Endothelial cell (in vitro differentiated cells): ENCODE data around the gene PODXL2. TPM values are rescaled to one million over a fixed set of nuclear protein-coding genes. Genes with fewer than 3 reads are reported as not detected.

Experiments used
- DNase-seq: peaks from one replicate; pipeline ENCODE4 v3.0.0; 2021; ENCODE audit warnings: low spot score
- H3K27ac Mint-ChIP-seq: one replicate; pipeline ENCODE4 v1.8.0; 2021; ENCODE audit warnings: mixed read lengths, inconsistent platforms; ENCODE audit not compliant: unreplicated experiment
- H3K27me3 Mint-ChIP-seq: one replicate; pipeline ENCODE4 v1.8.0; 2021; ENCODE audit warnings: mild to moderate bottlenecking, moderate library complexity, mixed read lengths, inconsistent platforms; ENCODE audit not compliant: unreplicated experiment
- H3K36me3 Mint-ChIP-seq: one replicate; pipeline ENCODE4 v1.8.0; 2021; ENCODE audit warnings: mild to moderate bottlenecking, low read depth, mixed read lengths, inconsistent platforms; ENCODE audit not compliant: unreplicated experiment
- H3K4me1 Mint-ChIP-seq: one replicate; pipeline ENCODE4 v1.8.0; 2021; ENCODE audit warnings: mild to moderate bottlenecking, mixed read lengths, inconsistent platforms; ENCODE audit not compliant: unreplicated experiment
- H3K4me3 Mint-ChIP-seq: one replicate; pipeline ENCODE4 v1.8.0; 2021; ENCODE audit warnings: mild to moderate bottlenecking, mixed read lengths, inconsistent platforms; ENCODE audit not compliant: unreplicated experiment
- H3K9me3 Mint-ChIP-seq: one replicate; pipeline ENCODE4 v1.8.0; 2021; ENCODE audit warnings: mixed read lengths, inconsistent platforms; ENCODE audit not compliant: unreplicated experiment
- total RNA-seq: library from RNA; stranded (reverse); fragmentation: NEBNext Ultra II Directional; extraction: Animal tissue kit (Norgen Biotek cat#: 25700); gene quantifications from one replicate; pipeline ENCODE4 v1.2.1, GENCODE V29; 2021; ENCODE audit not compliant: unreplicated experiment
- TF ChIP-seq, protein P1 (sequence below): fragments of 200-600 bp; sonication (generic); IDR thresholded peaks from one replicate; pipeline ENCODE4 v1.5.0; 2021; ENCODE audit warnings: antibody characterized with exemption; ENCODE audit not compliant: unreplicated experiment

The PODXL2 gene
- total RNA-seq, 1 donor from 2014 or later, result 16.4 TPM

GRCh38 chr3:127611251-127611650, 17.7 kb upstream of the PODXL2 start:
- H3K4me1 Mint-ChIP-seq, result peaks cover 54% of the 10 kb centered on the region

DNA sequence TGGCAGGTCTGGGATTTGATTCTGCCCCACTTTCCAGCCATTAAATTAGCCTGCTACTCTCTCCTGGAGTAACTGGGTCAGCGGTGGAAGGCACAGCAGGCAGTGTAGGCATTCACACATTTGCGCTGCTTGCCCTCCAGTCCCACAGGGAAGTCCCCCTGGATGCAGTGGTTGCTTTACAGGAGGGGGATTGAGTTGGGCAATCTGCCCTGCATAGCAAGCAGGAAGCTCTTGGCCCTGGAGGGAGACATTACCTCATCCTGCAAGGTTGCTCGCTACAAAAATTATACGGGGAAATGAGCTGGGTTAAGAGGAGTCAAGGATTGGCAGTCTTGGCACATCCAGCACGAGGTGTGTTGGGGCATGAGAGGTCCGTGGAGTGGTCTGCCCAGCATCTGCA, 16.0 kb upstream of the PODXL2 start:
- Mint-ChIP-seq H3K36me3 (peaks cover 37% of the 10 kb centered on the region), H3K9me3 (no peaks in the 10 kb centered on the region)
- DNase-seq, result no peak

More at GRCh38 chr3:127611251-127611650, 17.7 kb upstream of the PODXL2 start:
- peaks cover 44% of the 10 kb centered on the region for H3K36me3 Mint-ChIP-seq
- TF ChIP-seq, protein P1, sequence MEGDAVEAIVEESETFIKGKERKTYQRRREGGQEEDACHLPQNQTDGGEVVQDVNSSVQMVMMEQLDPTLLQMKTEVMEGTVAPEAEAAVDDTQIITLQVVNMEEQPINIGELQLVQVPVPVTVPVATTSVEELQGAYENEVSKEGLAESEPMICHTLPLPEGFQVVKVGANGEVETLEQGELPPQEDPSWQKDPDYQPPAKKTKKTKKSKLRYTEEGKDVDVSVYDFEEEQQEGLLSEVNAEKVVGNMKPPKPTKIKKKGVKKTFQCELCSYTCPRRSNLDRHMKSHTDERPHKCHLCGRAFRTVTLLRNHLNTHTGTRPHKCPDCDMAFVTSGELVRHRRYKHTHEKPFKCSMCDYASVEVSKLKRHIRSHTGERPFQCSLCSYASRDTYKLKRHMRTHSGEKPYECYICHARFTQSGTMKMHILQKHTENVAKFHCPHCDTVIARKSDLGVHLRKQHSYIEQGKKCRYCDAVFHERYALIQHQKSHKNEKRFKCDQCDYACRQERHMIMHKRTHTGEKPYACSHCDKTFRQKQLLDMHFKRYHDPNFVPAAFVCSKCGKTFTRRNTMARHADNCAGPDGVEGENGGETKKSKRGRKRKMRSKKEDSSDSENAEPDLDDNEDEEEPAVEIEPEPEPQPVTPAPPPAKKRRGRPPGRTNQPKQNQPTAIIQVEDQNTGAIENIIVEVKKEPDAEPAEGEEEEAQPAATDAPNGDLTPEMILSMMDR, result no peak
- no peaks in the 10 kb centered on the region for H3K9me3 Mint-ChIP-seq
- H3K4me3 Mint-ChIP-seq, result no peak overlapping the region
- H3K27me3 Mint-ChIP-seq, result peaks cover 9% of the 10 kb centered on the region
- no peak for DNase-seq
- H3K27ac Mint-ChIP-seq, result no peak overlapping the region

DNA sequence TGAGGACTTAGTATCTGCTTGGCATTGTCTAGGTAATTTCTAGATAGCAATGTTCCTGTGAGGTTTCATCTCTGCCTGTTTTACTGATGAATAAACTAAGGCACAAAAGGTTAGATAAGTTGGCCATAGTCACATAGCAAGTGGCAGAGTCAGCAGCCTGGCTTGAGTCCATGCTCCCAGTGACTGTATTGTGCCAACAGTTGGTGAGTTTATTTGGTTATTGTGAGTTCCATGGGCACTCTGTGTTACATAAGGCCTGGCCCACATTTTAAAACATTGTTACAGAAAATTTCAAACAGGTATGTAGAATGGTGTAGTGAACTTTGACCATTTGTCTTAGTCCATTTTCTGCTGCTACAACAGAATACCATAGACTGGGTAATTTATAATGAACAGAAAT, 15.6 kb upstream of the PODXL2 start:
- H3K36me3 Mint-ChIP-seq, result peaks cover 37% of the 10 kb centered on the region

More for the DNA sequence above, 16.0 kb upstream of the PODXL2 start:
- Mint-ChIP-seq H3K27me3 (peaks cover 8% of the 10 kb centered on the region), H3K4me1 (peaks cover 54% of the 10 kb centered on the region), H3K27ac (peak overlapping the region; percentile 72), H3K4me3 (no peak overlapping the region)
- TF ChIP-seq, protein P1, result no peak

DNA sequence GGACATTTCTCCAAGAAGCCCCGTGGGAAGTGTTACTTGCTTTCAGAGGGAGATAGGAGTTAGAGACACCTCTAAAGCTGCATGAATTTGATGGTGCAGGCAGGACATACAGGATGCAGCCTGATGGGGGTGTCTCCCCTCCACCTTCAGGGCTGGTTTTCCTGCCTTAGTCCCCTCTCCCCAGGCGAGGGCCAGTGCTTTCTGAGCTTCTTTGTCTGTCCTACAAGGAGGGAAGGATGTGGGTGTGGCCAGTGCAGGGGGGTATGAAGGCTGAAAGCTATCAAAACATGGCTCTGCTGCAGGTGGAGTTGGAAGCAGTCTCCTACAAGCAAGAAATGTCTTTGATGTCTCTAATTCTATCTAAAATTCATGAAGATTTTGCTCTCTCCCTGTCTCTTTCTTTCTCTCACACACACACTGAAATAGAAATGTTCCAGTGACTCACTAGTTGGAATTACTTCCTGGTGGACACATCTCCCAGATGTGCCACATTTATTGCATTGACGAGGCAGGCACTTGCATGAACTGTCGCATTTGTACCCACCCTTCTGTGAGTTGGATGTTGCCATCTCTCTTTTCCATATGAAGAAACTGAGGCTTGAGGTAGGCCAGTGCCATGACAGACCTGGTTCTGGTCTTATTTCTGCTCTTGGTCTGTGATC, 13.9 kb upstream of the PODXL2 start:
- no peak for DNase-seq
- peak overlapping the region; percentile 13 for H3K27ac Mint-ChIP-seq
- peaks cover 35% of the 10 kb centered on the region for H3K36me3 Mint-ChIP-seq
- H3K4me3 Mint-ChIP-seq, result no peak overlapping the region
- TF ChIP-seq, protein P1, result no peak
- H3K9me3 Mint-ChIP-seq, result no peaks in the 10 kb centered on the region
- peaks cover 10% of the 10 kb centered on the region for H3K27me3 Mint-ChIP-seq
- peaks cover 36% of the 10 kb centered on the region for H3K4me1 Mint-ChIP-seq

More for the DNA sequence above, 15.6 kb upstream of the PODXL2 start:
- Mint-ChIP-seq H3K4me3 (no peak overlapping the region), H3K9me3 (no peaks in the 10 kb centered on the region), H3K27ac (peak overlapping the region; percentile 30), H3K27me3 (peaks cover 8% of the 10 kb centered on the region), H3K4me1 (peaks cover 53% of the 10 kb centered on the region)
- DNase-seq, result no peak
- TF ChIP-seq, protein P1, result no peak

- Mint-ChIP-seq H3K4me3 (no peak overlapping the region), H3K27ac (no peak overlapping the region), H3K36me3 (peaks cover 36% of the 10 kb centered on the region), H3K4me1 (peaks cover 29% of the 10 kb centered on the region), H3K9me3 (no peaks in the 10 kb centered on the region), H3K27me3 (peaks cover 10% of the 10 kb centered on the region)
- no peak for DNase-seq
- TF ChIP-seq, protein P1, result no peak
Measured at GRCh38 chr3:127615631-127616305, 13.2 kb upstream of the PODXL2 start.
